Astrocyte (in vitro differentiated cells and primary cell): Measurements from ENCODE around the gene HOXA5.

Experiments
- CTCF ChIP-seq: IDR thresholded peaks from 2 replicates; pipeline ENCODE4 v1.5.1; 2011; ENCODE audit warnings: low read depth, mild to moderate bottlenecking, inconsistent platforms, low read length, moderate library complexity; ENCODE audit not compliant: insufficient read depth
- EZH2 ChIP-seq: IDR thresholded peaks from 2 replicates; pipeline ENCODE4 v1.6.1; 2012; ENCODE audit warnings: mild to moderate bottlenecking, low read length, inconsistent platforms; ENCODE audit not compliant: insufficient read depth

GRCh38 chr7:27092819-27093110, 50.7 kb downstream of the HOXA5 start:
- TF ChIP-seq CTCF (no peak), EZH2 (no peak)
